ENCODE data around the gene CD2.

DNA sequence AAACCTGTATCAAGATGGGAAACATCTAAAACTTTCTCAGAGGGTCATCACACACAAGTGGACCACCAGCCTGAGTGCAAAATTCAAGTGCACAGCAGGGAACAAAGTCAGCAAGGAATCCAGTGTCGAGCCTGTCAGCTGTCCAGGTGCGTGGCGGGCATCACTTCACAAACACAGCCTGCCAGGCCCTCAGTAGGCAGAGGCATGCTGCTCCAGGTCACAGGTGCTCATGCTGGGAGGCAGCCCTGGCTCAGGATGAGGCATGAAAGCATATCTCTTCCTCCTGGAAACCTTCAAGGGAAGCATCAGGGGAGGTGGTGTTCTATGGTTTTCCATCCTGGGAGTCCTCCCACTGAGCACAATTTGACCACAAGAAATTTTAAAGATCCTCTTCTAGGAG is 6.3 kb downstream of the CD2 start:
- TF ChIP-seq, protein P1, sequence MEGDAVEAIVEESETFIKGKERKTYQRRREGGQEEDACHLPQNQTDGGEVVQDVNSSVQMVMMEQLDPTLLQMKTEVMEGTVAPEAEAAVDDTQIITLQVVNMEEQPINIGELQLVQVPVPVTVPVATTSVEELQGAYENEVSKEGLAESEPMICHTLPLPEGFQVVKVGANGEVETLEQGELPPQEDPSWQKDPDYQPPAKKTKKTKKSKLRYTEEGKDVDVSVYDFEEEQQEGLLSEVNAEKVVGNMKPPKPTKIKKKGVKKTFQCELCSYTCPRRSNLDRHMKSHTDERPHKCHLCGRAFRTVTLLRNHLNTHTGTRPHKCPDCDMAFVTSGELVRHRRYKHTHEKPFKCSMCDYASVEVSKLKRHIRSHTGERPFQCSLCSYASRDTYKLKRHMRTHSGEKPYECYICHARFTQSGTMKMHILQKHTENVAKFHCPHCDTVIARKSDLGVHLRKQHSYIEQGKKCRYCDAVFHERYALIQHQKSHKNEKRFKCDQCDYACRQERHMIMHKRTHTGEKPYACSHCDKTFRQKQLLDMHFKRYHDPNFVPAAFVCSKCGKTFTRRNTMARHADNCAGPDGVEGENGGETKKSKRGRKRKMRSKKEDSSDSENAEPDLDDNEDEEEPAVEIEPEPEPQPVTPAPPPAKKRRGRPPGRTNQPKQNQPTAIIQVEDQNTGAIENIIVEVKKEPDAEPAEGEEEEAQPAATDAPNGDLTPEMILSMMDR (conservative IDR thresholded peaks at IDR 0.05; ENCODE audit: low read length): no peak
- TF ChIP-seq EZH2phosphoT487 (IDR thresholded peaks at IDR 0.05; ENCODE audit: borderline replicate concordance): no peak

Data from Loucy (cell line).